ENCODE measurements around the gene GFY.
"Not testable (repeated sequence)": the region's sequence is repeated elsewhere in the genome, so short reads cannot be mapped to it uniquely, and the experiment has no call there.

GFY gene

DNA sequence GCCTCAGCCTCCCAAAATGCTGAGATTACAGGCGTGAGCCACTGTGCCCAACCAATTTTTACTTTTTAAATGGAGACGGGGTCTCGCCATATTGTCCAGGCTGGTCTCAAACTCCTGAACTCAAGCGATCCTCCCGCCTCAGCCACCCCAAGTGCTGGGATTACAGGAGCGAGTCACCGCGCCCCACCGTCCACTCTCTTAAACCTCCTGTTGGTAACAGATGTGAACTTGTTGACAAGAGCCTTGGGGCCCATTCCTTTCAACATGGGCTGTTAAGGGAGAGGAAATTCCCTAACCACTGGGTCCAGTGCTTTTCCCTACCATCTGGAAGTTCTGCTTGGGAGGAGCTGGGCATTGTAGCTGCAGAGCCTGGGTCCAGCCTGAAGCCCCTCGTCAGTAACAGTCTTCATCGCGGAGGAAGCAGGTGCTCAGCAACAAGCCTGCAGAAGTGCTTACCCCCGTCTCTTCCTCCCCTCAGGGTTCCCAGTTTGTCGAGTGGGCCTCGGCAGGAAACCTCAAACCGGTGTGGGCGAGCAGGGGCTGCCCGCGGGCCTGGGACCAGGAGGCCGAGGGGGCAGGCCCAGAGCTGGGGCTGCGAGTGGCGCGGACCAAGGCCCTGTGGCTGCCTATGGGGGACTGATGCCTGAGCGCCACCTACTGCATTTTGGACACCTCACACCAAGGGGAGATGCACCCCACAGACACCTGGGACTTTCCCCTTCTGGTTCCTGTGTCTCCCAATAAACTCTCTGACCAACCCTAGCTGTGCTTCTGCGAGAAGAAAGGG lies 44.8 kb downstream of the GFY start:
- DNase-seq (ENCODE audit: low read depth) = no peak

- DNase-seq (ENCODE audit: low read depth) = no peak
Observed at GRCh38 chr19:49470615-49470978, 45.4 kb downstream of the GFY start.

DNA sequence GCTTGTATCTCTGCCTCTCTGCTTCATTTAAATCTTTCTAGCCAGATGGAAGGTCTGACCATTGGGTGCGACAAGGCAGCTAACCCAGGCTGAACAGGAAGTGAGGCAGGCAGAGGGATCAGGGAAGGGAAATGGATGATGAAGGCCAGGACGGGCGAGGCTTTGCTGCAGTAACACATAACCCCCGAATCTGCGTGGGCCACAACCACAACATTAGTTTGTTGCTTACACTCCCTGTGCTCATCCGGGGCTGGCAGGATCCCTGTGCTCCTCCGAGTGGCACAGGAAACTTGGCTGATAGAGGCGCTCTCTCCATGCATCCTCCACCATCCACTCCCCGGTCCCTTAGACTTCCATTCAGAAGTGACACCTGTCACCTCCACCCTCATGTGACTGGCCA lies 47.7 kb downstream of the GFY start:
- no peak for DNase-seq (ENCODE audit: low read depth)

DNA sequence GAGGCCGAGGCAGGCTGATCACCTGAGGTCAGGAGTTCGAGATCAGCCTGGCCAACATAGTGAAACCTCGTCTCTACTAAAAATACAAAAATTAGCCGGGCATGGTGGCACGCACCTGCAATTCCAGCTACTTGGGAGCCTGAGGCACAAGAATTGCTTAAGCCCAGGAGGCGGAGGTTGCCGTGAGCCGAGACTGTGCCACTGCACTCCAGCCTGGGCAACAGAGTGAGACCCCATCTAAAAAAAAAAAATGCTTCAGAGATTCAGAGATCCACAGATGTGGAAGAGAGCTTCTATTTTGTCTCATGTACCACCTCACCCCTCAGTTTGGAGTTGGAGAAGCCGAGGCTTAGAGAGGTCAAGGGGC lies 48.3 kb downstream of the GFY start:
- not testable (repeated sequence) for DNase-seq (ENCODE audit: low read depth)

DNA sequence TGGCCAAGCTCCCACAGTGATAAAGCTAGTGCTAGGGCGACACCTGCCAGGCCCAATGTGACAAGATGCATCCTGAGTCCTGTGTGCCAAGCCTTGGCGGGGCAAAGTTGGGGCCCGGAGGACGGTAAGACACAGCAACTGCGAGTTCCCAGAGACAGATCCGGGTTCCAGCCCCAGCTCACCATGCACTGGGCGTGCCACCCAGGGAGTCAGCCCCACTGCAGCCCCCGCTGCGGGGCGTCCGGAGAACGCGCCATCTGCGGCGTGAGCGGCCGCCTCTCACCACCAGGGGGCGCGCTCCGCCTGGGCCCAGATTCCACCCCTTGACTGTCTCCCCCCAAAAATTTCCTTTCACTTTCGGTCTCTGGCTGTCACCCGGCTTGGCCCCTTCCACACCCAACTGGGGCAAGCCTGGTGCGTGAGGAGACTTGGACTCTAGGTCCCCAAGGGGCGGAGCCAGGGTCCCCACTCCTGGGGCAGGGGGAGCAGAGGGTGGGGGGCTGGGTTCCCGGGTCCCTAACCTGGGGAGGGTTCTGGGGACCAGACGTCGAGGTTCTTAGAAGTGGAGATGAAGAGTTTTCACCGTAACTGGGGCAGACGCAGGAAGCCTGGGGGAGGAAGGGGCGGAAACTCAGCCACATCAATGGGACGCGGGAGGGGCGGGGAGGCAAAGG lies 48.8 kb downstream of the GFY start, which contains the start of gene FLT3LG:
Gene FLT3LG (plus strand): TSS at position 348 of the 674 bp plus-strand sequence. CDS start 425 bp downstream, outside the sequence.
- DNase-seq (ENCODE audit: low read depth) = peak; percentile 62

- no peak for DNase-seq (ENCODE audit: low read depth)
Observed at GRCh38 chr19:49474542-49474924, 49.3 kb downstream of the GFY start.

DNA sequence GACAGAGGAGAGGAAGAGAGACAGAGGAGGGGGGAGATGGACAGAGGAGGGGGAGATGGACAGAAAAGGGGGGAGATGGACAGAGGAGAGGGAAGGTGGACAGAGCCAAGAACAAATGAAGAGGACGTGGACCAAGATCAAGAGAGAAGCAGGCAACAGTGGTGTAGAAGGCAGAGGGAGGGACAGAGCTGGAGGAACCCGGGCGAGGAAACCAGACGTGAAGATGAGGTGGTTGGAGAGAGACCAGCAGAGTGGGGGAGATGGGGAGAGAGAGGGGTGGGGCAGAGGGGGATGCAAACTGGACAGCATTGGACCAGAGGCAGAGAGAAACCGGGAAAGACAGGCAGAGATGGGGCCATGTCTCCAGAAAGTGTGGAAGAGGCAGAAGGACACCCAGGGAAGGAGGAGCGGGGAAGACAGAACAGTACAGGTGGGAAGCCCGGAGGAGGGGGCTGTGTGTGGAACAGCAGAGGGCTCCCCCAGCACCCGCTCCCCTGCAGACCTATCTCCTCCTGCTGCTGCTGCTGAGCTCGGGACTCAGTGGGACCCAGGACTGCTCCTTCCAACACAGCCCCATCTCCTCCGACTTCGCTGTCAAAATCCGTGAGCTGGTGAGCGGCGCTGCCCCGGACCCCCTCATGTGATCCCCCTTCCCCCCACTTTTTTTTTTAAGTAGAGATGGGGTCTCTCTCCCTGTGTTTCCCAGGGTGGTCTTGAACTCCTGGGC lies 50.2 kb downstream of the GFY start:
- no peak for DNase-seq (ENCODE audit: low read depth)

- DNase-seq (ENCODE audit: low read depth) = no peak
Observed at GRCh38 chr19:49475995-49476880, 51.0 kb downstream of the GFY start.

Measured in fibroblast of the conjunctiva (primary cell).